Spinal cord (tissue), 10 donors: ENCODE data around the gene SLC25A17. TPM values are rescaled to one million over a fixed set of nuclear protein-coding genes. Genes with fewer than 3 reads are reported as not detected.
"Not testable (repeated sequence)": the region's sequence is repeated elsewhere in the genome, so short reads cannot be mapped to it uniquely, and the experiment has no call there.

Experiments used
- DNase-seq, 6 donors: peaks; one replicate each; pipeline versions ENCODE4 v3.0.0 to v3.0.0-alpha.2; 2013 to 2015; ENCODE audit warnings: low spot score in 6 of 6, low read depth in 4 of 6
- H3K27ac ChIP-seq: one replicate; pipeline ENCODE4 v1.5.1; 2013; ENCODE audit warnings: low read depth, low read length, control low read depth
- H3K27me3 ChIP-seq: one replicate; pipeline ENCODE4 v1.6.1; 2013; ENCODE audit warnings: low read length; ENCODE audit not compliant: control insufficient read depth, insufficient read depth
- H3K36me3 ChIP-seq: one replicate; pipeline ENCODE4 v1.6.1; 2013; ENCODE audit warnings: low read length; ENCODE audit not compliant: control insufficient read depth, insufficient read depth
- H3K4me1 ChIP-seq: one replicate; pipeline ENCODE4 v1.6.1; 2013; ENCODE audit warnings: low read length; ENCODE audit not compliant: control insufficient read depth, insufficient read depth
- H3K4me3 ChIP-seq: one replicate; pipeline ENCODE4 v1.5.1; 2013; ENCODE audit warnings: low read depth, low read length, control low read depth
- H3K9me3 ChIP-seq: one replicate; pipeline ENCODE4 v1.6.1; 2013; ENCODE audit warnings: low read length; ENCODE audit not compliant: control insufficient read depth, insufficient read depth
- whole genome bisulfite sequencing: methylation state at CpG from one replicate; pipeline ENCODE4 v1.1.5; 2013; ENCODE audit warnings: missing lambda C conversion rate; ENCODE audit not compliant: insufficient coverage; 5-methylcytosine and 5-hydroxymethylcytosine counted together
- polyA plus RNA-seq, 2 donors: library from polyadenylated mRNA; unstranded; fragments of 120-200 nt; gene quantifications; one replicate each; pipeline ENCODE4 v1.2.1, GENCODE V29; 2013; ENCODE audit not compliant: insufficient read length in 2 of 2
- total RNA-seq, 2 donors: library from RNA; depleted of rRNA in 1 of 2; stranded (reverse); fragments of 120-200 nt in 1 of 2; fragments of >200 nt in 1 of 2; gene quantifications; one replicate each; pipeline versions ENCODE4 v1.2.3 to v1.2.4, GENCODE V29; 2013 to 2014
- donor health status: healthy.

The SLC25A17 gene
- total and polyA plus RNA-seq, 4 donors = 27.4 to 43.2 (median 34.6) TPM

GRCh38 chr22:40855071-40855978, 36.2 kb upstream of the SLC25A17 start:
- 62% methylated on average over 4 of the region's 20 CpGs for WGBS
- Histone ChIP-seq H3K27me3 (no peaks in the 10 kb centered on the region), H3K4me3 (peak overlapping the region; percentile 82), H3K36me3 (no peaks in the 10 kb centered on the region), H3K27ac (peak overlapping the region; percentile 99), H3K4me1 (peaks cover 9% of the 10 kb centered on the region), H3K9me3 (no peaks in the 10 kb centered on the region)
- DNase-seq = peak in 3 of 6 donors; percentile 7 to 47 (median 21)

- Histone ChIP-seq H3K4me3 (peak overlapping the region; percentile 5), H3K4me1 (peaks cover 9% of the 10 kb centered on the region), H3K9me3 (no peaks in the 10 kb centered on the region), H3K27ac (peak overlapping the region; percentile 47), H3K36me3 (peaks cover 6% of the 10 kb centered on the region), H3K27me3 (no peaks in the 10 kb centered on the region)
- no peak for DNase-seq
- no CpG with 5 or more reads among the region's 3 CpGs for WGBS
Measured at GRCh38 chr22:40853961-40854360, 34.8 kb upstream of the SLC25A17 start.

- Histone ChIP-seq H3K36me3 (peaks cover 8% of the 10 kb centered on the region), H3K27me3 (no peaks in the 10 kb centered on the region), H3K4me3 (no peak overlapping the region), H3K27ac (peak overlapping the region; percentile 47), H3K4me1 (peaks cover 9% of the 10 kb centered on the region), H3K9me3 (no peaks in the 10 kb centered on the region)
- WGBS = no CpG with 5 or more reads among the region's 1 CpG
- DNase-seq = no peak
Measured at GRCh38 chr22:40853333-40853732, 34.2 kb upstream of the SLC25A17 start.

GRCh38 chr22:40845816-40846215, 26.7 kb upstream of the SLC25A17 start:
- 100% methylated on average over 4 of the region's 11 CpGs for WGBS
- not testable (repeated sequence) for H3K9me3 ChIP-seq, H3K4me1 ChIP-seq, H3K27ac ChIP-seq, H3K4me3 ChIP-seq, DNase-seq, H3K27me3 ChIP-seq
- peaks cover 46% of the 10 kb centered on the region for H3K36me3 ChIP-seq

DNA sequence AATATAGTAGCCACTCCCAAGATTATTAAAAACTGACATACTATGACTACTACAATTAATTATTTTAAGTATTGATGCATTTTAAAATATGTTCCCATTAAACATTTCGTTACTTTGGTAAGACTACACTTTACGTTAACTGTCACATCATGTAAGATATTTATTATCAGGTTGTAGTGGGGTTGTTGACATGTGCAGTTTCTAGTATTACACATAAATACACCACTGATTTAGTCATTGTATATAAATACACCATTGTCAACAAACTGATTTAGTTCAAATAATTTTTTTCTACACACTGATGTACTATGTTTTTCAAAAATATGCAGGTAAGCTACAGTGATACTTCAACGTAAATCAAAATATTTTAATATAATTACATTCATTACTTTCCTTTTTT, 25.8 kb upstream of the SLC25A17 start:
- no peak overlapping the region for H3K4me3 ChIP-seq
- H3K27ac ChIP-seq = no peak overlapping the region
- DNase-seq = no peak
- H3K4me1 ChIP-seq = no peaks in the 10 kb centered on the region
- peaks cover 47% of the 10 kb centered on the region for H3K36me3 ChIP-seq
- no CpG with 5 or more reads among the region's 3 CpGs for WGBS
- H3K27me3 ChIP-seq = no peaks in the 10 kb centered on the region
- H3K9me3 ChIP-seq = no peaks in the 10 kb centered on the region

DNA sequence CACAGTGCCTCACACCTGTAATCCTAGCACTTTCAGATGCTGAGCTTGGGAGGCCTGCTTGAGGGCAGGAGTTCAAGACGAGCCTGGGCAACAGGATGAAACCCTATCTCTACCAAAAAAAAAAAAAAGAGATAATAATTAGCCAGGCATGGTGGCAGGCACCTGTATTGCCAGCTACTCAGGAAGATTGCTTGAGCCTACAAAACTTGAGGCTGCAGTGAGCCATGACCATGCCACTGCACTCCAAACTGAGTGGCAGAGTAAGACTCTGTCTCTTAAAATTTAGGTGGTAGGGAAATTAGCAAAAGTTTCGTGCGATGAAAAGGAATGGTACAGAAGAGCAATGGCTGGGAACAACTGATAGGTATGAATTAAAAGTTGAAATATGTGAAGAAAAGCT, 19.3 kb upstream of the SLC25A17 start:
- no peaks in the 10 kb centered on the region for H3K4me1 ChIP-seq
- no peak overlapping the region for H3K27ac ChIP-seq
- WGBS = no CpG with 5 or more reads among the region's 3 CpGs
- no peaks in the 10 kb centered on the region for H3K9me3 ChIP-seq
- DNase-seq = no peak
- no peak overlapping the region for H3K4me3 ChIP-seq
- no peaks in the 10 kb centered on the region for H3K27me3 ChIP-seq
- H3K36me3 ChIP-seq = peaks cover 48% of the 10 kb centered on the region

DNA sequence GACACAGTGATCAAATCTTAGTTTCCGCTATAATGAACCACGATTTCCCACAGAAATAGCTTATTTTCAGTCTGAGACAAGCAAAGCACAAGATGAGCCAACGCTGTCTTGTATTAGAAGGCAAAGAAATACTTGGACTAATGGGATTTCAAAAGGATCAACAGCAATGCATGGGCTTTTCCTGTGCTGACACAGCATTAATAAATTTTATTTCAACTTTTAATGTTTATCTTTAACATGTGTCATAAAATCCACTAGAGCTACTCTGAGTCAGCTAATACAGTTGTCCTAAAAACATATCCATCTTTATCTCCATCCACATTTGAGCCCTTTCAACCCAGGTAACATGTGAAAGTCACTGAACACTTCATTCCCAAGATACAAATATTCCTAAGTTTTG, 15.5 kb upstream of the SLC25A17 start:
- Histone ChIP-seq H3K27ac (no peak overlapping the region), H3K4me1 (no peaks in the 10 kb centered on the region), H3K4me3 (no peak overlapping the region), H3K36me3 (peaks cover 44% of the 10 kb centered on the region), H3K9me3 (no peaks in the 10 kb centered on the region), H3K27me3 (no peaks in the 10 kb centered on the region)
- DNase-seq = no peak
- no CpG with 5 or more reads among the region's 3 CpGs for WGBS

DNA sequence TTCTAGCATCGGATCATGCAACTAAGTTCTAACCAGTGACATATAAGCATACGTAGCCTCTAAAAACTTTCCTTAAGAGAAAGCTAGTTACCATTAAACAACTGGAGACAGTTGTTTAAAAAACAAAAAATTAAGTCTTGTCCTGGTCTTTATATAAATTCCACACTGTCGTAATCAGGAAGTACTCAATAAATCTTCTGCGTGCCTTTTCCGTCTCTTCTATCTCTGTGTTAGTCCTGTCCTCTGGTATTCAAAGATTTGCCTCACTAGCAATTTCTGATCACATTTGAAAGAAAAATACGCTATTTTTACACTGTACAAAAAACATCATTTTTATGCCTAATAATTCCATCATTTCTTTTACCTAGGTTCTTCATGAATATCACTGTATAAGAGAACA, 10.0 kb upstream of the SLC25A17 start:
- H3K9me3 ChIP-seq = no peaks in the 10 kb centered on the region
- H3K27me3 ChIP-seq = no peaks in the 10 kb centered on the region
- no peaks in the 10 kb centered on the region for H3K4me1 ChIP-seq
- H3K4me3 ChIP-seq = no peak overlapping the region
- DNase-seq = no peak
- whole genome bisulfite sequencing = 97% methylated on average over 3 of the region's 6 CpGs
- peaks cover 32% of the 10 kb centered on the region for H3K36me3 ChIP-seq
- H3K27ac ChIP-seq = no peak overlapping the region

DNA sequence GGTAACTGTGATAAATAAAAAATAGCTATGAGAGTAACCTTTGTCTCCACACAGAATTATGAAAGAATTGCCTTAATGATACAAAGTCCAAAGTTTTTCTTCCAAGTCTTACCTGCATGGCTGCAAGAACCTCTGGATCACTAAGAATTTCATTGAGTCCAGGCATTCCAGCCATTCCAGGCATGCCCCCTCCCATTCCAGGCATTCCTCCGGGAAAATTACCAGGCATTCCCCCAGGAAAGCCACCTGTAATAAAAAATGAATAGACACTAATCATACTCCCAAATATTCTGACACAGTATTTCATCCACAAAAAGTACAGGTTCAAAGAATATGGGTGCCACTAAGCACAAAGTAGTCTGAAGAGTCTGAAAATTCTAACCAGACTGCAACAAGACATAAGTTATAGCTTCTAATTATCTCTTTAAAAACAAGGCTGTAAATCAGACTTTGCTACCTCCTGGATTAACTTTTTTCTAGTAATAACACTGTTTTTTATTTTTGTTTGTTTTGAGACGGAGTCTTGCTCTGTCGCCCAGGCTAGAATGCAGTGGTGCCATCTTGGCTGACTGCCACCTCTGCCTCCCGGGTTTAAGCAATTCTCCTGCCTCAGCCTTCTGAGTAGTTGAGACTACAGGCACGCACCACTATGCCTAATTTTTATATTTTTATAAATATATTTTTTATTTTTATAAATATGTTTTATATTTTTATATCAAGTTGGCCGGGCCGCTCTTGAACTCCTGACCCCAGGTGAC, 8.0 kb upstream of the SLC25A17 start:
- peaks cover 23% of the 10 kb centered on the region for H3K36me3 ChIP-seq
- WGBS = no CpG with 5 or more reads among the region's 7 CpGs
- no peak overlapping the region for H3K27ac ChIP-seq
- no peak for DNase-seq
- no peak overlapping the region for H3K4me3 ChIP-seq
- H3K9me3 ChIP-seq = no peaks in the 10 kb centered on the region
- H3K4me1 ChIP-seq = no peaks in the 10 kb centered on the region
- no peaks in the 10 kb centered on the region for H3K27me3 ChIP-seq
